ENCODE results near the gene OSBPL10.

GRCh38 chr3:31823184-31823583, 157.9 kb downstream of the OSBPL10 start:
- no peak for TF ChIP-seq POLR2A (IDR thresholded peaks at IDR 0.05)
- TF ChIP-seq, protein P1, sequence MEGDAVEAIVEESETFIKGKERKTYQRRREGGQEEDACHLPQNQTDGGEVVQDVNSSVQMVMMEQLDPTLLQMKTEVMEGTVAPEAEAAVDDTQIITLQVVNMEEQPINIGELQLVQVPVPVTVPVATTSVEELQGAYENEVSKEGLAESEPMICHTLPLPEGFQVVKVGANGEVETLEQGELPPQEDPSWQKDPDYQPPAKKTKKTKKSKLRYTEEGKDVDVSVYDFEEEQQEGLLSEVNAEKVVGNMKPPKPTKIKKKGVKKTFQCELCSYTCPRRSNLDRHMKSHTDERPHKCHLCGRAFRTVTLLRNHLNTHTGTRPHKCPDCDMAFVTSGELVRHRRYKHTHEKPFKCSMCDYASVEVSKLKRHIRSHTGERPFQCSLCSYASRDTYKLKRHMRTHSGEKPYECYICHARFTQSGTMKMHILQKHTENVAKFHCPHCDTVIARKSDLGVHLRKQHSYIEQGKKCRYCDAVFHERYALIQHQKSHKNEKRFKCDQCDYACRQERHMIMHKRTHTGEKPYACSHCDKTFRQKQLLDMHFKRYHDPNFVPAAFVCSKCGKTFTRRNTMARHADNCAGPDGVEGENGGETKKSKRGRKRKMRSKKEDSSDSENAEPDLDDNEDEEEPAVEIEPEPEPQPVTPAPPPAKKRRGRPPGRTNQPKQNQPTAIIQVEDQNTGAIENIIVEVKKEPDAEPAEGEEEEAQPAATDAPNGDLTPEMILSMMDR (IDR thresholded peaks at IDR 0.05) = no peak
